ENCODE data around the gene ETAA1. TPM values are rescaled to one million over a fixed set of nuclear protein-coding genes. Genes with fewer than 3 reads are reported as not detected.

The ETAA1 gene
- total RNA-seq, 1 donor from 2014 or later = 13.6 TPM

DNA sequence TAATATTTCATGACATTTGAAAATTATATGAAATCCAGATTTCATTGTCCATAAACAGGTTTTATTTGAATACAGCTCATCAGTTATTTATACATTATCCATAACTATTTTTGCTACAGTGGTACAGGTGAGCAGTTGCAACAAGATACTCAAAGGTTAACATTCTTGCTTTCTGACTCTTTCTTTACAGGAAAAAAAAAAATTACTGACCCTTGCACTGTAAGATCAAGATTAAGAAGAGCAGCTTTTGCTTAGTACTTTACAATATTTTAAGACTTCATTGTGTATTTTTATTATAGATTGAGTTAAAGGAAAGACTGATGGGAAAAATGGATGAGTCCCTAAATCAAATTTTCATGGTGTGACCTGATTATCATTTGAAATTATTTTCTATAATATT lies 11.2 kb downstream of the ETAA1 start:
- Histone ChIP-seq H3K4me1 (no peaks in the 10 kb centered on the region), H3K27ac (no peak overlapping the region), H3K9me3 (no peaks in the 10 kb centered on the region), H3K27me3 (ENCODE audit: low read depth) (no peaks in the 10 kb centered on the region), H3K4me3 (no peak overlapping the region), H3K36me3 (peaks cover 18% of the 10 kb centered on the region)
- DNase-seq = no peak
- ATAC-seq = no peak
- intact Hi-C loops (cut with DNase I) = no loop called here
- TF ChIP-seq, protein P1, sequence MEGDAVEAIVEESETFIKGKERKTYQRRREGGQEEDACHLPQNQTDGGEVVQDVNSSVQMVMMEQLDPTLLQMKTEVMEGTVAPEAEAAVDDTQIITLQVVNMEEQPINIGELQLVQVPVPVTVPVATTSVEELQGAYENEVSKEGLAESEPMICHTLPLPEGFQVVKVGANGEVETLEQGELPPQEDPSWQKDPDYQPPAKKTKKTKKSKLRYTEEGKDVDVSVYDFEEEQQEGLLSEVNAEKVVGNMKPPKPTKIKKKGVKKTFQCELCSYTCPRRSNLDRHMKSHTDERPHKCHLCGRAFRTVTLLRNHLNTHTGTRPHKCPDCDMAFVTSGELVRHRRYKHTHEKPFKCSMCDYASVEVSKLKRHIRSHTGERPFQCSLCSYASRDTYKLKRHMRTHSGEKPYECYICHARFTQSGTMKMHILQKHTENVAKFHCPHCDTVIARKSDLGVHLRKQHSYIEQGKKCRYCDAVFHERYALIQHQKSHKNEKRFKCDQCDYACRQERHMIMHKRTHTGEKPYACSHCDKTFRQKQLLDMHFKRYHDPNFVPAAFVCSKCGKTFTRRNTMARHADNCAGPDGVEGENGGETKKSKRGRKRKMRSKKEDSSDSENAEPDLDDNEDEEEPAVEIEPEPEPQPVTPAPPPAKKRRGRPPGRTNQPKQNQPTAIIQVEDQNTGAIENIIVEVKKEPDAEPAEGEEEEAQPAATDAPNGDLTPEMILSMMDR (IDR thresholded peaks at IDR 0.05) = no peak

DNA sequence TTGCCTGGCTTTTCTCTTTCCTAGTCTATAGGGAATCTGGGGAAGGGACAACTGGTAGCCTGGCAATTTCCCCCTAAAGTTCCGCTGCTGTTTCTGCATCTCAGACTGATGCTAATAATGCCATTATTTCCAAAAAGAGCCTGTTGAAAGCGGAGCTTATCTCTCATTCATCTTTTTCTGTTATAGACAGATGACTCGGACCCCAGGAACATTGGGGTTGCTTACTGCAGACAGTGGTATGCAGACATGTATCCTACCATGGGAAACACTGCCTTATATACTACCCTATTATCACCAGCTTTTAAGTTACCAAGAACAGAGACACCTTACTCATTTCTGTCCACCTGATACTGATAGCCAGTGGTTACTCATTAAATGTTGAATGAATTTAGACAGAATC lies 15.3 kb downstream of the ETAA1 start:
- no peaks in the 10 kb centered on the region for H3K27me3 ChIP-seq (ENCODE audit: low read depth)
- H3K4me3 ChIP-seq = no peak overlapping the region
- no peaks in the 10 kb centered on the region for H3K4me1 ChIP-seq
- DNase-seq = no peak
- intact Hi-C loops (cut with DNase I) = no loop called here
- no peaks in the 10 kb centered on the region for H3K9me3 ChIP-seq
- H3K36me3 ChIP-seq = peaks cover 9% of the 10 kb centered on the region
- TF ChIP-seq, protein P1 (IDR thresholded peaks at IDR 0.05) = no peak
- H3K27ac ChIP-seq = no peak overlapping the region
- no peak for ATAC-seq

DNA sequence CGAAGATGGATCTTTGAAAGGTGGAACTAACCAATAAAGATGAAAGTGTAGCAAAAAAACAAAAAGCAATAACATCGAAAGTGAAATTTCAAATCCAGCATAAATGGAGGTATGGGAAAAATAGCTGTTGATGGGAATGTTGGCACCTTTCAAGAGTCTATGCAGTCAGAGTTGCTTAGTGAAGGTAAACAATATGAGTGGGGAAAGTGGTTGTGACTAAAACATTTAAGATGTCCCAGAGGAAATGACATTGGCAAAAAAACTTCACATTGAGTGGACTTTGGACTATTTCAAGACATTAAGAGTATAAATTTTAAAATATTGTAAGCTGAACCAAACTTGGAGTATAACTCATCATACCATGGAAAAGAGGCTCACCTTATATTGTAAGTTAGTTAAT lies 17.7 kb downstream of the ETAA1 start:
- intact Hi-C loops (cut with DNase I) = no loop called here
- H3K27me3 ChIP-seq (ENCODE audit: low read depth) = no peaks in the 10 kb centered on the region
- DNase-seq = no peak
- H3K4me1 ChIP-seq = no peaks in the 10 kb centered on the region
- H3K4me3 ChIP-seq = no peak overlapping the region
- ATAC-seq = no peak
- H3K9me3 ChIP-seq = no peaks in the 10 kb centered on the region
- TF ChIP-seq, protein P1 (IDR thresholded peaks at IDR 0.05) = no peak
- peaks cover 4% of the 10 kb centered on the region for H3K36me3 ChIP-seq
- no peak overlapping the region for H3K27ac ChIP-seq

DNA sequence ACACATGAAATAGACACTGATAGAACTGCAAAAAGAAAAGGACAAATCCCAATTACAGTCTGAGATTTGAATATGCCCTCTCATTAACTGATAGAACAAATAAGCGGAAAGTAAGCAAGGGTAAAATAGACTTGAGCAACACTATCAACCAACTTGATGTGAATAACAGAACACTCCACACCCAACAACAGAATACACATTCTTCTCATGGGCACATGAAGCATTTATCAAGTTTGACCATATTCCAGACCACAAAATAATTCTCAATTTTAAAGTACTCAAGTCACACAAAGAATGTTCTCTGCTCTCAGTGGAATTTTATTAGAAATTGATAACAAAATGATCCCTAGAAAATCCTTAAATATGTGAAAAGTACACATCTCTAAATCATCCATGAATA lies 19.0 kb downstream of the ETAA1 start:
- Histone ChIP-seq H3K4me1 (no peaks in the 10 kb centered on the region), H3K4me3 (no peak overlapping the region), H3K27me3 (ENCODE audit: low read depth) (no peaks in the 10 kb centered on the region), H3K9me3 (no peaks in the 10 kb centered on the region), H3K27ac (no peak overlapping the region), H3K36me3 (no peaks in the 10 kb centered on the region)
- TF ChIP-seq, protein P1 (IDR thresholded peaks at IDR 0.05) = no peak
- intact Hi-C loops (cut with DNase I) = no loop called here
- DNase-seq (no peak), ATAC-seq (no peak)

DNA sequence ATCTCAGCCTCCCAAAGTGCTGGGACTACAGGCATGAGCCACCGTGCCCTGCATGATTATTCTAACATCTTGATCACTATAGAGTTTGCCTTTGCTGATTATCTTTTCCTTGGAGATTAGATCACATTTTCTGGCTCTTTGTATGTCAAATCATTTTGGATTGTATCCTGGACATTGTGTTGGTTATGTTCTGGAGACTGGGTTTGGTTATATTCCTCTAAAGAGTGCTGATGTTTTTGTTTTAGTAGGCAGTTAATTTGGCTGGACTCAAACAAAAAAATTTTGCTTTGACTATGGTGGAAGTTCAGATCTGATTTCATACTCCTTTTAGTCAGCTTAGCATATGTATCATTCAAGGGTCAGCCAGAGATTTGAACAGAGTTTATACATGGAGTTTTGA lies 26.4 kb downstream of the ETAA1 start:
- ATAC-seq (no peak), DNase-seq (no peak)
- Histone ChIP-seq H3K36me3 (no peaks in the 10 kb centered on the region), H3K27me3 (ENCODE audit: low read depth) (no peaks in the 10 kb centered on the region), H3K4me1 (no peaks in the 10 kb centered on the region), H3K4me3 (no peak overlapping the region), H3K9me3 (peaks cover 19% of the 10 kb centered on the region), H3K27ac (no peak overlapping the region)
- TF ChIP-seq, protein P1 (IDR thresholded peaks at IDR 0.05) = no peak
- intact Hi-C loops (cut with DNase I) = no loop called here

DNA sequence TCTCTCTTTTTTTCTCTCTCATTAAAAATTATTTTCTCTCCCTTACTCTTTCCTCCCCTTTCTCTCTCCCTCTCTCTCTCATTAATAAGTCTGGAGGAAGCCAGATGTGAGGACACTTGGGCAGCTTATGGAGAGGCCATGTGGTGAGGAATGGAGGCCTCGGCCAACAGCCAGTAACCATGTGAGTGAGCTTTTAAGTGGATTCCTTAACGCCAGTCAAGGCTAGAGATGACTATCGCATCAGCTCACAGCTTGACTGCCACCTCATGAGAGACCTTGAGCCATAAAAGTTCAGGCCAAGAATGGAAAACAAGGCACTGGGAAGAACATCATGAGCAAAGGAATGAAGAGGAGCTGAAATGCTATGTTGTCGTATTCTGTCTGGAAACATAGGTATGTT lies 39.1 kb downstream of the ETAA1 start:
- H3K27ac ChIP-seq = no peak overlapping the region
- no peaks in the 10 kb centered on the region for H3K27me3 ChIP-seq (ENCODE audit: low read depth)

More for the DNA sequence above, 39.1 kb downstream of the ETAA1 start:
- DNase-seq (no peak), ATAC-seq (no peak)
- no peak overlapping the region for H3K4me3 ChIP-seq
- TF ChIP-seq, protein P1 (IDR thresholded peaks at IDR 0.05) = no peak
- H3K4me1 ChIP-seq = no peaks in the 10 kb centered on the region
- H3K36me3 ChIP-seq = no peaks in the 10 kb centered on the region
- H3K9me3 ChIP-seq = no peaks in the 10 kb centered on the region
- intact Hi-C loops (cut with DNase I) = no loop called here
